Brain microvascular endothelial cell (primary cell): ENCODE measurements around the gene ABLIM1.

Experiments used
- DNase-seq: peaks from one replicate; pipeline ENCODE4 v3.0.0-alpha.2; 2020
- H3K27ac ChIP-seq: fragments of 250-450 bp; sonication (Bioruptor Pico); 2 replicates; pipeline ENCODE4 v1.5.1; 2020; ENCODE audit warnings: mild to moderate bottlenecking, moderate library complexity
- H3K27me3 ChIP-seq: fragments of 250-450 bp; sonication (Bioruptor Pico); replicated peaks from 2 replicates; pipeline ENCODE4 v1.5.1; 2020; ENCODE audit warnings: mild to moderate bottlenecking
- H3K36me3 ChIP-seq: fragments of 250-450 bp; sonication (Bioruptor Pico); replicated peaks from 2 replicates; pipeline ENCODE4 v1.5.1; 2020; ENCODE audit warnings: mild to moderate bottlenecking
- H3K4me3 ChIP-seq: 2 replicates; pipeline ENCODE4 v1.5.1; 2011; ENCODE audit warnings: low read depth, mild to moderate bottlenecking, control low read depth, low read length, moderate library complexity
- in situ Hi-C: cut with HindIII; loops from 2 replicates; pipeline ENCODE4 v1.10.0; 2017; ENCODE audit warnings: low sequenced_read_pairs, low pct_ligation_motif_present
- TF ChIP-seq, protein P1 (sequence below): IDR thresholded peaks from 2 replicates; pipeline ENCODE4 v1.5.1; 2011; ENCODE audit warnings: low read depth, mild to moderate bottlenecking, moderate library complexity, low read length, control low read depth, inconsistent platforms; ENCODE audit errors: missing control alignments

Gene ABLIM1

DNA sequence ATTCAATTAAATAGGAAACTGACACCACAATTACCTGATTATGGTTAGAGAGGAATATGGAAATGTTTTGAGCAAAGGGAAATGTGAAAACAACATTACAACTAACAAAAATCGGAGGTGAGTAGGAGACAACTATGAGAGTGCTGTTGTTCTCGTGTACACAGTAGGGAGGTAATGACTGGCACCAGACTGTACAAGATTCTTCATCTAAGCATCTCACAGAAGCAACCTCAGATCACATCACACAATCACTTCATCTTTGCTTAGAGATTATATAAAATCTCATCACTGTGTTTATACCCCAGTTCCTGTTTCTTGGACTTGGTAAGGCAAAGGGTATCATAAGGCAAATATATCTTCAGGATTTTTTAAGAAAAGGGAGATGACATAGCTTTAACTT lies 14.9 kb downstream of the ABLIM1 start:
- no peak for DNase-seq
- TF ChIP-seq, protein P1, sequence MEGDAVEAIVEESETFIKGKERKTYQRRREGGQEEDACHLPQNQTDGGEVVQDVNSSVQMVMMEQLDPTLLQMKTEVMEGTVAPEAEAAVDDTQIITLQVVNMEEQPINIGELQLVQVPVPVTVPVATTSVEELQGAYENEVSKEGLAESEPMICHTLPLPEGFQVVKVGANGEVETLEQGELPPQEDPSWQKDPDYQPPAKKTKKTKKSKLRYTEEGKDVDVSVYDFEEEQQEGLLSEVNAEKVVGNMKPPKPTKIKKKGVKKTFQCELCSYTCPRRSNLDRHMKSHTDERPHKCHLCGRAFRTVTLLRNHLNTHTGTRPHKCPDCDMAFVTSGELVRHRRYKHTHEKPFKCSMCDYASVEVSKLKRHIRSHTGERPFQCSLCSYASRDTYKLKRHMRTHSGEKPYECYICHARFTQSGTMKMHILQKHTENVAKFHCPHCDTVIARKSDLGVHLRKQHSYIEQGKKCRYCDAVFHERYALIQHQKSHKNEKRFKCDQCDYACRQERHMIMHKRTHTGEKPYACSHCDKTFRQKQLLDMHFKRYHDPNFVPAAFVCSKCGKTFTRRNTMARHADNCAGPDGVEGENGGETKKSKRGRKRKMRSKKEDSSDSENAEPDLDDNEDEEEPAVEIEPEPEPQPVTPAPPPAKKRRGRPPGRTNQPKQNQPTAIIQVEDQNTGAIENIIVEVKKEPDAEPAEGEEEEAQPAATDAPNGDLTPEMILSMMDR, result no peak
- Histone ChIP-seq H3K4me3 (no peak overlapping the region), H3K27me3 (no peaks in the 10 kb centered on the region), H3K36me3 (no peaks in the 10 kb centered on the region), H3K27ac (no peak overlapping the region)
- in situ Hi-C loops, result no loop called here

DNA sequence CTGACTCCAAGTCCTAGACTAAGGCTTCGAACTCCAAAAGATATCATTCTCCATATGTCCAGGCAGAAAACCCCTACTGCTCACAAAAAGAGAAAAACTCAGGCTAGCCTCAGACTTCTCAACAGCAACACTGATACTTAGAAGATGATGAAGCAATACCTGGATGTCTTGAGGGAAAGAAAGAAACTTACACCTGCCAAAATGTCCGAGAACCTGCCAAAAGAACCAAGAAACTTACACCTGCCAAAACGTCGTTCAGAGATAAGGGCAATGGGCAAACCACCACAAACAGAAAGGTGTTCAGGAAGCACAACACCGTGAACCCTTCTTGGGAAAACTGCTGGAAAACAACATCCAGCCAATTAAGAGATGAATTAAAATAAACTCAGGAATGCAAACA lies 15.3 kb downstream of the ABLIM1 start:
- no peaks in the 10 kb centered on the region for H3K36me3 ChIP-seq
- H3K27me3 ChIP-seq, result no peaks in the 10 kb centered on the region
- in situ Hi-C loops, result no loop called here
- no peak overlapping the region for H3K4me3 ChIP-seq
- no peak for DNase-seq
- H3K27ac ChIP-seq, result no peak overlapping the region
- TF ChIP-seq, protein P1, result no peak

DNA sequence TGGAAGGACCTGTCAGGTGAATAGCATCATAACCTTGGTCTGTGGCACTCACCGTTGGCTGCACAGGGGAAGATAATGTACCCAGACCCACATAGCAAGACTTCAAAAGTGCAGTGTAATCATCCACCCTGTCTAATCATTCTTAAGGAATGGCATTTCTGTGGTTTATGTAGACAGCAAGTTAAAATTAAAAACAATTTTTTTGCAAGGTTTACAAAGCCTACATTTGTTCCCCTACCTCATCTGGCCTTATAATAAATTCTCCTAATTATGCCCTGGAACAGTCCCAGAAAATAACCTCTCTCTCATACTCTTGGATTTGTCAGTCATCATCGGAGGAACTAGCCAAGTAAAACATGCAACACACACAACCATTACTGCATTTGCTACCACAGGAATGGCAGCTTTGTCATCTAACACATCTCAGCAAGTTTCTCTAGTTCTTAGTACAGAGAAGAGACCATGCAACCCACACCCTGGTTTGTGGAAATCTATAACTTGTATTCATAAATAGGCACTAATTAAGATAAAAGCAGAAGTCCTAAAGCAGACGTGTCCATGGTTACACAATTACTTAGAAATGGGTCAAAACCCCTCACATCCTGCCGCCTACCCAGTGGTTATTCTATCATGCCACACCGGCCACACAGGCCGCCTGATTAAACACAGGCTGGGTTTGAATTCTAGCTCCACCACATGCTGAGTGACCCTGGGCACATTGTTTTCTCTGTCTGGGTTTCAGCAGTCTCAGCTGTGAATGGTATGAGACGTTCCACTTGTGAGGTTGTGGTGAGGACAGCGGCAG lies 19.1 kb downstream of the ABLIM1 start:
- DNase-seq, result peak; percentile 92
- H3K4me3 ChIP-seq, result no peak overlapping the region

DNA sequence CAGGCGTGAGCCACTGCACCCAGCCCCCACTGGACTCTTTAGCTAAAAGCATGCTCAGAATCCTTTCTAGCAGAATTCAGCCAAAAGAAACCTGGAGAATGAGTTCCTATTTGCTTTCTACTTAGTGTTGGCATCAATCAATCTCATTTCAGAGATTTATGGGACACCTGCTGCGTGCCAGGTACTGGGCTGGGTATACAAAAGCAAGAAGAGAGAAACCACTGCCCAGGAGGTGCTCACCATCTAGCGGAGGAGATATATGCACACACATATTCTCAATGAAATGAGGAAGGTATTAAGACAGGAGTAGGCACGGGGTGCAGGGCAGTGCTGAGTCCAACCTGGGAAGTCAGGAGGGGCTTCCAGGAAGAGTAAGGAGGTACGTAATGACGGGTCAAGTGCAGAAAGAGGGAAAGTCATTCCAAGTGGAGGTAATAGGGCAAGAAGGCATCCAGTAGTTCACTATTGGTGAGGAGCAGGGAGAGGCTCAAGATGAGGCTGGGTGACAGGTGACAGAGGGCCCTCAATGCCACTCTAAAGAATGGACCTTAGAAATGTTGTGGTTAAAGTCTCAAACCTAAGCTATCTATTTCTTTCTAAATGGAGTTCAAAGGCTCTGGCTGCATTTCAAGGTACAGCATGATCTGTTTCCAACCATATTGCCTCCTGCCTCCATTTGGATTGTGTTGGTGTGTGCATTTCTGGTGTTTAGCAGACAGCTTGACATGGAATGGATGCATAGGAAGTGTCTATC lies 22.1 kb downstream of the ABLIM1 start:
- Histone ChIP-seq H3K27ac (no peak overlapping the region), H3K4me3 (no peak overlapping the region), H3K27me3 (no peaks in the 10 kb centered on the region), H3K36me3 (no peaks in the 10 kb centered on the region)
- in situ Hi-C loops, result no loop called here
- no peak for DNase-seq
- TF ChIP-seq, protein P1, result no peak

More for the DNA sequence above, 19.1 kb downstream of the ABLIM1 start:
- Histone ChIP-seq H3K27ac (peak overlapping the region; percentile 55), H3K27me3 (no peaks in the 10 kb centered on the region), H3K36me3 (no peaks in the 10 kb centered on the region)
- TF ChIP-seq, protein P1, result no peak
- in situ Hi-C loops, result no loop called here

DNA sequence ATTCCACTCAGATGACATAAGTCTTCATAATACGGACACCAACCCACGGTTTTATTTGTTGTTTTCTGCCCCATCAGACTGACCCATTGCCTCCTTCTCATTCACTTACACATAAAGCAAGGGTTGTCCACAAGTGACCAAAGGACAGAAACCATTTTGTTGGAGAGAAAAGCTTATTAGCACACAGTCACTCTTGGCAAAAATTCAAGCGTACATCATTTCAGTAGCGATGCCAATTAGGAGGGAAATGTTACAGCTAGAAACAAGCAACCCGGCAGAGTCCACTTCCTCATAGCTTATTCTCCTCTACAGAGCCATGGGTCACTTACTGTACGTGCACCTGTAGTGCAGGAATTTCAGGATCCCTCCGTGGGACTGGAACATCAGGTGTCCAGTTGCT lies 23.0 kb downstream of the ABLIM1 start:
- Histone ChIP-seq H3K27ac (peak overlapping the region; percentile 30), H3K27me3 (no peaks in the 10 kb centered on the region), H3K36me3 (no peaks in the 10 kb centered on the region), H3K4me3 (no peak overlapping the region)
- TF ChIP-seq, protein P1, result no peak
- peak; percentile 33 for DNase-seq
- in situ Hi-C loops, result no loop called here
